Measurements from ENCODE around the gene PRAME.
A peak's percentile ranks its signal among the peaks of the same experiment; 100 is the strongest.

Gene PRAME

GRCh38 chr22:22578702-22579424 is 19.8 kb upstream of the PRAME start:
- DNase-seq = peak; percentile 62

DNA sequence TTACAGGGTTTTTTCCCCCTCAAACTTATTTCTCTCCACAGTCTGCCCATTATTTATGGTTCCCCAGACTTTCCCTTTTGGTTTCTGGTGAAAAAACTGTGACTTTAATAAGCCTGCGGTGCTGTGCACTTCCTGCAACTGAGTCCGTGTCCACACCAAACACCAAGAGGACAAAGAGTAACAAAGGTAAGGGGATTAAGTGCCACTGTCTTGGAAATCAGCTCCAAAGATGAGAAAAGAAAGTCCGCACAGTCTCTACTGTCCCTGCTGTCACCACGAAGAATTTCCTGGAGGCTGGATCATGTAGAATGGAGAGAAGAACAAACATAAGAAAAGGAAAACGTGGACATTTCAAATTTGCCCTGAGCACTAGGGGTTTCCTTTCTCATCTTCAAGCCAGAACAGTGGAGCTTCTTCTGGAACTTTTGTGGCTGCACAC is 17.9 kb upstream of the PRAME start:
- no peak for DNase-seq

- peak; percentile 44 for DNase-seq
These were observed 17.4 kb upstream of the PRAME start for GRCh38 chr22:22576244-22576988.

DNA sequence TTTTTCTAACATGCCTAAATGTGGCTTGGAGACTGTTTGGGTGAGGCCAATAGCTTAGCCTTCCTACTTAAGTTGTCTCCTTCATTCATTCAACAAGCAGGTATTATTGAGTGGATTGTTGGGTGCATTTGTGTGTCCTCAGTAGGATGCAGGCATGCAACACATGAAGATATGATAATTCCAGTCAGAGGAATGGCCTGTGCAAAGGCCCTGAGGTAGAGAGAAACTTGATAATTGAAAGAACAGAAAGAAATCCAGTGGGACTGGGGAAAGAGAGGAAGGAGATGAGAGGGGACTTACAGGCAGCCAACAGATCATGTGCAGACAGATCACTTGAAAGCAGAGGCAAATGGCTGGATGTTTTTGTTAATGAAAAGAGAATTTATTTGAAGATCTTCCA is 15.3 kb upstream of the PRAME start:
- no peak for DNase-seq

DNA sequence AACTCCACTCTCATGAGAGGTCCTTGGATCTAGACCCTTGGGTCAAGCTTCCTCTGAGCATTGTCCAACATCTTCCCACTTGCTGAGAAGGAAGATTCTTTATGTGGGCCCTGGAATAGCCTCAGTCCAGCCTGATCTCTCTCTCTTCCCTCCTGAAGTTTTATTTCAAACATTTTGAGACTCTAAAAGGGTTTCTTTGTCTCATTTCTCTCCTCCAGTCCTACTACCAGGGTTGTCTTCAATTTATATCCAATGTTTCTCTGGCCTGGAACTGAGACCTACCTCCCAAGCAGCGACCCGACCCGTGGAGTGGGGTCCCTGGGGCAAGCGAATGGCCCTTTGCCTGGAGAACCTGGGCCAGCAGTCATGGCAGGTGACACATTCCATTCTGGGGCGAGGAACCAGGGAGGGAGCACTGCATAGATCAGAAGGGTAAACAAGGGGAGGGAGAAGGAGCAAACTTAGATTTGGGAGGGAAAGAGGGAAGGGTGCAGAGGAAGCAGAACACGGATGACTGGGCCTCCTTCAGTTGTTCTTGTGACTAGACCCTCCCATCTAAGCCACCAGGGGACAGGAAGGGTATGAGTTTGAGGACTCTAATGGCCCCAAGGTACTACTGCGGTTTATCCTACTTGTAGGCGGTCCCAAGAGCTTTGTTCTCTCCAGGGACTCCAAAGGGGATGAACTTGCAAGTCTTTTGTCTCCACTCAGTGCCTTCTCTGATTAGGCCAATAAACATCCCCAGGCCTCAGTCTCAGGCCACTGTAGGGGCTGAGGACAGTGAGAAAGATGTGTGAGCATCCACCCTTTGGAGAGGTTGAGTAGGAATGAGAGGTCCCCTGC is 14.2 kb upstream of the PRAME start:
- DNase-seq = no peak

GRCh38 chr22:22571862-22572261 is 12.8 kb upstream of the PRAME start:
- DNase-seq = no peak

- no peak for DNase-seq
These were observed 12.4 kb upstream of the PRAME start for GRCh38 chr22:22571429-22571828.

- no peak for DNase-seq
These were observed 10.2 kb upstream of the PRAME start for GRCh38 chr22:22569218-22569617.

GRCh38 chr22:22565981-22566380 is 6.9 kb upstream of the PRAME start:
- peak; percentile 4 for DNase-seq

DNA sequence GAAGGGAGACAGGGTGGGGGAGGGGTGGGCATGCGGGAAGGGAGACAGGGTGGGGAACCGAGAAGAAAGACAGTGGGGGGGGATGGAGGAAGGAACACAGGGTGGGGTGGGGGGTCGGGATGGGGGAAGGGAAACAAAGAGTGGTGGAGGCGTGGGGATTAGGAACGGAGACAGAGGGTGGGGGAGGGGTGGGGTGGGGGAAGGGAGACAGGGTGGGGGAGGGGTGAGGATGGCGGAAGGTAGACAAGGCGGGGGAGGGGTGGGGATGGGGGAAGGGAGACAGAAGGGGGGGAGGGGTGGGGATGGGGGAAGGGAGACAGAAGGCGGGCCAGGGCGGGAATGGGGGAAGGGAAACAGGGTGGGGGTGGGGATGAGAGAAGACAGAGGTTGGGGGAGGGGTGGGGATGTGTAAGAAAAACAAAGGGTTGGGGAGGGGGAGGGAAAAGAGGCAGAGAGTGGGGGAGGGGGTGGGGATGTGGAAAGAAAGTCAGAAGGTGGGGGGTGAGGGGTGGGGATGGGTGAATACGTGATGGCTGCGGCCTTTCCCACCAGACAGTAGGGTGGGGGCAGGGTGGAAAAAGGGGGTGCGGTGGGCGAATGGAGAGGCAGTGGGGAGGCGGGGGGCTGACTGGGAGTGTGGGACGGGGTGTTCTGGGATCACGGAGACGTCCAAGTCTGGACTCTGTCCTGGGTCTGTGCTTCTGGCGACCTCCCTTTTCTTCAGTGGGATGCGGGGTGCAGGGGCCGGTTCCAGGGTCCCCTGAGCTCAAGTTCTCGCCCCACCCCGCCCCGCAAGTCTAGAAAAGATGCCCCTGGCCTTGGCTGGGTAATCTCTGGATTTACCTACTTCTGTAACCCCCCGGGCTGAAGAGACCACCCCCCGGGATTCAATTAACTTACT is 744 bp downstream of the PRAME start:
- DNase-seq = no peak

DNA sequence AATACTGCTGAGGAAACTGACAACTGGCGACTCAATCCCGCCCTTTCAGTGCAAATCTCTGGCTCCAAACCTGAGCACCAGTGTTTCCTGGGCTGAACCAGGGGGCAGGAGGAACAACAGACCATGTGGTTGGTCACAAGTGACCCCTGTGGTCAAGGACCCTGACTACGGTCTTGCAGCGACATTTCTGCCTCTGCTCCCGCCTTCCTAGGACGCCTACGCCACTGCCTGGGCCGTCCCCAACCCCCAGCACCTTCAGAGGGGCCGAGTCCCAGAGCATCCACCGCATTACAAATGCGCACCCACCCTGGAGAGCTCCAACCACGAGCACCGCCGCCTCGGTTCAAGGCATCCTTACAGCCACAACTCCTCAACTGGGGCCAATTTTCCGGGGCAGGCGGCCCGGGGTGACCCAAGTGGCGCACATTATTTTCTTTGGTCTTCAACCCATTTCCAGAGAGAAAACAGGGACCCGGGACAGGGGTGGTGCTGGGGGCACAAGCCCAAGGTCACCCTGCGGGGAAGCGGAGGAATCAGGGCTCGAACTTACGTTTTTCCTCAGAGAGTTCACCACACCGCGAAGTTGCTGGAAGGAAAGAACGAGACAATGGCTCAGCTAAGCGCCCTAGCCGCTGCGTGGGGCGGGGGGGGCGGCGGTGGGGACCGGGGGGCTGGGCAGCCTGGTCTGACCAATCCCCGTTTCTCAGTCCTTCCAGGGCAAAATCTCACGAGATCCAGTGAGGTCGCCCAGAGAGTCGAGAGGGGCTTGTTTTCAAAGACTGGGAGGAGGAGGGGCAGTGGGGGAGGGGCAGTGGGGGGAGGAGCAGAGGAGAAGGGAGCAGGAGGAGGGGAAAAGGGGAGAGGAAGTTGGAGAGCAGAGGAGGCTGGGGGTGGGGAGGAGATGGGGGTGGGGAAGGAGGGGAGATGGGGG is 1.8 kb downstream of the PRAME start:
- no peak for DNase-seq

GRCh38 chr22:22556578-22556977 is 2.5 kb downstream of the PRAME start:
- DNase-seq = no peak

DNA sequence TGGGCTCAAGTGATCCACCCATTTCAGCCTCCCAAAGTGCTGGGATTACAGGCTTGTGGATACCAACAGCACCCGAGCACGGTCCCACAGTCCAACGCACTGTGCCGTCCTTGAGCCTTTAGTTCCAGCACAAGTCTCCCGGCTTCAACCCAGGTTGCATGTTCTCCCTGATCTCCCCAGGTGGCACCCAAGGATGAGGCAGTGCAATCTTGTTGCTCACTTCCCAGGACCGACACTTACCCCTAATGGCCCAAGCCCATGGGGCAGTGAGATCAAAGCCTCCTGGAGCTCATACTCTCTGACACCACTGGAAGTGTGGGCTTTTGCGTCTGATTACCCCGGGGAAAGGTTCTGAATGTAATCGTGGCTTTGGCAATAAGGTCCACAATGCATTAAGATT is 3.5 kb downstream of the PRAME start:
- no peak for DNase-seq

DNA sequence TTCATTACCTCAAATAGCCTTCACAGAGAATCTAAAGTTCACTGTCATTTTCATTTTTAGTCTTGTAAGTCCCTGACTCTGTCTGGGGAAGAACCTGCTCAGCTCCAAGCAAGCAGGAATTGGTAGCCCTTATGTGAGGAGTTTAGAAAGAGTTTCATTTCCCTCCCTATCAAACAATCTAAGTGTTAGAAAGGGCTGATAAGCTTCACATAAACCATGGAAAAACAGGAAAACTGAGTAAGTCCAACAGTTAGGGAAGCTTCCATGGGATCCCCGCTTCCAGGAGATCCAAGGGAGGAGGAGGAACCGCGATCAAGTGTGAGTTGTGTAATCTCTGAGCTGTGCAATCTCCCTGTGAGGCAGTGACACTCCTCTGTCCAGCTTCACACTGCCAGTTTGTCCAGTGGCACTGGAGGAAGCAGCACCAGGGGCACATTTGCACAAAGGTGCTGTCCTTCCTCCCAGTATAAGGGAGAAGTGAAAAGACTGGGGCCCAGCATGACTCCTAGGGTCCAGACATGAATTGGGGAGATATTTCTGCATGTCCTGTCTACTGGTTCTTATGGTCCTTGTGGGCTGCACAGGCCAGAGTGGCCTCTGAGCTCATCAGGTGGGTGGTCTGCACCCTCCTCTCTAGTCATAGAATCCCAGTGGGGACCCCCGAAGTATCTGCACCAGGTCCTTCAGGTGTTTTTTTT is 4.3 kb downstream of the PRAME start:
- no peak for DNase-seq

GRCh38 chr22:22553735-22554586 is 5.1 kb downstream of the PRAME start:
- DNase-seq = no peak

DNA sequence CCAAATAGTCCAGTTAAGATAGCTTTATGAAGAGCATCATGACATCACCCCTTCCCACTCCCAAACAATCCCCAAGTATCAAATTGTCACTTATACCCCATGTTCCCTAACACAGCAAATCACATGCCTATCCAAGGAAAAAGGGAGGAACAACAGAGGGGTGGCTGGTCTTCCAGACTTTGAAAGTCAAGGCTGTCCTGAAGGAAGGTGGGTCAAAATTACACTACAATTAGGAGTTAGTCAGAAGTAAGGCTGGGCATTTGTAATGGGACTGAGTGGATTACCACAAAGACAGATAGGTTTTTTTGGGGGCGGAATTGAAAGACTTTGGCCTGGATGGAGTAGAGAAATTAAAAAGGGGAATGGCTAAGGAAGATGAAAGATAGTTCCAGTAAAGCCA is 5.9 kb downstream of the PRAME start:
- DNase-seq = no peak

GRCh38 chr22:22552630-22553029 is 6.4 kb downstream of the PRAME start:
- no peak for DNase-seq

GRCh38 chr22:22550789-22551434 is 8.2 kb downstream of the PRAME start:
- DNase-seq = no peak

- DNase-seq = no peak
These were observed 10.2 kb downstream of the PRAME start for GRCh38 chr22:22548910-22549309.

Data from fibroblast of skin of right biceps (primary cell).